Astrocyte of the hippocampus (primary cell): ENCODE data around the gene NOL4L.

Experiments
- DNase-seq: peaks from one replicate; pipeline ENCODE4 v3.0.0; 2011; ENCODE audit warnings: low read depth, low spot score

Gene NOL4L

DNA sequence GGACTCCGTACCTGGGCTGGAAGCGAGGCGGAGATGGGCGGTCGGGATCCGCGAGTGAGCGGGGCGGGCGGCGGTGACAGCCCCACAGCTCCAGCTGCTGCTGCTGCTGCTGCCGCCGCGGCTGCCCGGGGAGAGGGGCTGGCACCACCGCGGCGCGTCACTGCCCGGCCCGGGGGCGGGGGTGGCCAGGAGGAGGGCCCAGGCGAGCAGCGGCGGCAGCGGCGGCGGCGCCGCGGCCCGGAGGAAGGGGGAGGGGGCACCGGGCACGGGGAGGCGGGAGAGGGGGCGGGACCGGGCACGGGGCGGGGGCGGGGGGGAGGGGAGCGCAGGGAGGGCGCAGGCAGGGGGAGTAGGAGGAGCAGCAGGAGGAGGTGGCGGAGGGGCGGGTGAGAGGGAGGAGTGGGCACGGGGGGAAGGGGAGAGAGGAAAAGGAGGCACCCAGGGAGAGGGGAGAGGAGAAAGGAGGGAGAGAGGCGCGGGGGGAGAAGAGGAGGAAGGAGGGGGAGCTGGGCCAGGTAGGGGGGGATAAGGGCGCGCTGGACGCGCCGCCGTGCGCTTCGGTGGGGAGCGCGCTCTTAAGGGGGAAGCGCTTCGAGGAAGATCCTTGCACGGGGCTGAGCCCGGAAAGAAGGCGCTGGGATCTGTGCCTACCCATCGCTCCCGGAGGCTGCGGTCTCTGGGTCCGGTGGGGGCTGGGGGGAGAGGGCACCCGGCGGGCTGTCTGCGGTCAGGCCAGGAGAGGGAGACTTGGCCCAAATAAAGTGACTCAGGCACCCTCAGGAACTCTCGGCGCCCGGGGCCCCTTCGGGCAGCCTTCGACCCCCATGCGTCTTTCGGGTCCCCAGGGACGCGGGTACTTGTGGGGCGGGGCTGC lies 101.5 kb downstream of the NOL4L start:
- DNase-seq, result peak; percentile 91

GRCh38 chr20:32482442-32483261 lies 102.5 kb downstream of the NOL4L start:
- peak; percentile 60 for DNase-seq

- DNase-seq, result no peak
Measured at GRCh38 chr20:32482143-32482441, 103.0 kb downstream of the NOL4L start.

DNA sequence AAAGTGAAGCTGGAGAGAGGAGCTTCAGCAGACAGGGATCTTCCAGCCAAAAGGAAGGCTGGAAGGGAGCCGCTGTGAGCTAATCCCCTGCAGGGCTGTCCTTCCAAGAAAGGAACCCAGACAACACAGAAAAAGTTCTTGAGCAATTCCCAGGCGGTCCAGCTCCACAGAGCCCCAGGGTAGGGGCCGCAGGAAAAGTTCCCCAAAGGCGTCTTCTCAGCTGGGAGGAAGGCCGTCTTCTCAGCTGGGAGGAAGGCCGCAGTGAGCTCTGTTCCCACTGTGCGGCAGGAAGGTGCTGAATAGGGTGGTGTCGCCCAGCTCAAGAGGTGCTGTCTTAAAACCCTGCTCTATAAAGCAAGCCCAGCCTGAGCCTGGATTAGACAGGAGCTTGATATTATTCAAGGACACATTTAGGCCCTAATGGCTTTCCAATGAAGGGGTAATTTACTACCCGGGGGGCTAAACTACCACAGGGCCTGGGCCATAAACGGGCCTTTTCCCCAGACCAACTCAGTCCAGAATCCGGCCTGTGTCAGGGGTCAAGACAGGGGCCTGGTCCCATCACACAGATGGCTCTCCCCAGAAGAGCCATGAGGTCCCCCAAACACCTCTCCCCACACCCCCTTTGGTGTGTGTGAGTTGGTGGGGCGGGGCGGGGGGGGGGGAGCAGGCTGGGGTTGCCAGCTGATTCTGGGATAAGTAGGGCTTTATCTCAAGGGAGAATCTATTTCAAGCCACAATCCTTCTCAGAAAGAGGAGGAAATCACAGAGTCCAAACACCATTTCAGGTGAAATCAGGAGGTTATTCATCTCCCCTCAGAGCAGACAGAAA lies 103.6 kb downstream of the NOL4L start:
- no peak for DNase-seq

DNA sequence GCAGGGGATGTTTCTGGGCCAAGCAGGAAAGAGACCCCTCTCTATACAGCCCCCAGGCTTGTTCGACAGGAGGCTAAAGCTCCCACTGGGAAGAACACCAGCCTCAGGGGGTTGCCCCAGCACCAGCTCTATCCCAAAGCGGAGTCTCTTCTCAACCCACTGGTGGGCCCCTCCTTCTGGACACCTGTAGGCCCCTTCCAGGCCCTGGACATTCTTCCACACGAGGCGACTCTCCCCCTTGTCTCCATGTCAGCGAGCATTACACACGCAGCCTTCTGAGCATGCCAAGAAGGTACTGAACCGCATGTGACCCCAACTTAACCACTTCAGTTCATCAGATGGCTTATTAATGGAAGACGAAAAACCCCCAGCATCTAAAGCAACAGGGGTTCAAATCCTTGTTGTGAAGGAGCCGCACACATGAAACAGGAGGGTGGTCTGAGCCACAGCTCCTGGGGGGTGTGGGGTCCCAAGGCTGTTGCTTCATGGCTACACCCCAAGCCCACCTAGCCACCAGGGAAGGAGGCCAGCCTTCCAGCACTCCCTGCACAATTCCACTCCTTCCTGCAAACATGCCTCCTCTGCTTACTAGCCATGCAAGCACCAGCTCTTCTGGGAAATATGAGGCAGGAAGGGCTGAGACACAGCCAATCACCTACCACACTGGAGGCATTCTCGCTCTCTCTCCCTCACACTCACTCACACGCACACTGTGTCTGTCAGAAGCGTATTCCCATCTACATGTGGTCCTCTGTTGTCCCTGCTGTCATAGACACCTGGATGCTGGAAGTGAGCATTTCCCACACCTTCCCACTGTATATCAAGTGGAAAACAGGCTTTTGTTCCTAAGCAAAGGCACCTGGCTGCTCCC lies 104.5 kb downstream of the NOL4L start:
- peak; percentile 49 for DNase-seq

GRCh38 chr20:32479697-32480171 lies 105.4 kb downstream of the NOL4L start:
- no peak for DNase-seq

DNA sequence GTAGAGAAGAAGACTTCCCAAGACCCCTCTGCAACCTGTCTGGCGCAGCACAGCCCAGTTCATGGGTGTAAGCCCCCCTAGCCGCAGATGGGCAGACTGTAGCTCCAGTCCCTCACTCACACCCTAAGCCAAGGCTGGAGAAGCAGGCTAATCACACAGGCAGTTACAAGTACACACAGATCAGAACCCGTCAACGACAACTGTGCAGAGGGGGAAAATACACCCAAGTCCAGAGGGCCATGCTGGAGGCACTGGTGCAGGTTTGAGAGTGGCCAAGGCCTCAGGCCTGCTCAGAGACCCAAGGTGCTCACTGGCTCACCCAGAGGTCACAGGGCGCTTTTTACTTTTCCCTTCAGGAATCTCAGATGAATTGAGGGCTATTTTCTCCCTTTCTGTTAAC lies 106.1 kb downstream of the NOL4L start:
- DNase-seq, result no peak

DNA sequence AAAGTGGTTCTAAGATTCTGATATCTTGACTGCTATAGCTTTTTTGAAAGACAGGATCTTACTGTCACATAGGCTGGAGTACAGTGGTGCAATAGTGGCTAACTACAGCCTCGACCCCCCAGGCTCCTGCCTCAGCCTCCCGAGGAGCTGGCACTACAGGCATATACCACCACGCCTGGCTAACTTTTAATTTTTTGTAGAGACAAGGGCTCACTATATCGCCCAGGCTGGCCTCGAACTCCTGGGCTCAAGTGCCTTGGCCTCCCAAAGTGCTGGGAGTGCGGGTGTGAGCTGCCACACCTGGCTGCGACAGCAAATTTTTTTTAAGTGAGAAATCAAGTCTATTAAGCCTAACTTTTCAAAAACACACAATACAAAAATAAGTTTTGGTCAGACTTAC lies 106.6 kb downstream of the NOL4L start:
- no peak for DNase-seq

DNA sequence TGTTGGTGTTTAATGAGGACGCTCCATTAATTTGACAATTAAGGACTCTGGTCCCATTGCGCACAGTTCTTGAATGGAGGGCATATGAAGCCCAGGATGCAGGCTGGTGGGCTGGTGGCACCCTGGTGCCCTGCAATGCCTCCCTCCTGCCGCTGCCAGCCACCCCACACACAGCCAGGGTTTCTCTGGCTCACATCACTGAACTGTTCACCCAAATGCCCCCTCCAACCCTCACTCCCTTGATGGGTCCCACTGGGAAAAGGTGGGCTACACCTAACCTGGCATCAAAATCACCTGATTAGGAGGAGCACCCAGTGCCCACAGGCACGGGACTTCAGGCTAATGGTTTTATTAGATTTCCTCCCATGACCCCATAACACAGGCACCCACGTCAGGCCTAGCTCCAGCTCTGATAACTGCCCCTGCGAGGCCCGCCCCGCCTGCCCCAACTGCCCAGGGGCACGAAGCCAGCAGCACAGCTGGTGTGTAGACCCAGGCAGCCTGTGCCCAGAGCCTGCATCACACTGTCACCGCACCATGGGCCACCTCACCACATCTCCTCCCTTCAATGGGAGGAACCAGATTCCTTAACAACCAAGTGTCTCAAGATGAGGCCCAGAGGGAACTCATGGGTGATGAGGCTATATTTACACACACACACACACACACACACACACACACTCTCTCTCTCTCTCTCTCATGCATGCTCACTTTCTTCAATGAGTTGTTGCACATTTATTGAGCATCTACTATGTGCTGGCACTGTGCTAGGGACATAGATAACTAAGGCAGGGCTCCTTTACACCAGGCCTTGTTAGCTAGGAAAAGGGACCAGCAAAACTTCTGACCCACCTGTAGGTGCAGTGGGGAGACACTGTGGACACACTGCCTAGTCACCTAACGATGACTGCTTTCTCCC lies 107.3 kb downstream of the NOL4L start:
- DNase-seq, result no peak

DNA sequence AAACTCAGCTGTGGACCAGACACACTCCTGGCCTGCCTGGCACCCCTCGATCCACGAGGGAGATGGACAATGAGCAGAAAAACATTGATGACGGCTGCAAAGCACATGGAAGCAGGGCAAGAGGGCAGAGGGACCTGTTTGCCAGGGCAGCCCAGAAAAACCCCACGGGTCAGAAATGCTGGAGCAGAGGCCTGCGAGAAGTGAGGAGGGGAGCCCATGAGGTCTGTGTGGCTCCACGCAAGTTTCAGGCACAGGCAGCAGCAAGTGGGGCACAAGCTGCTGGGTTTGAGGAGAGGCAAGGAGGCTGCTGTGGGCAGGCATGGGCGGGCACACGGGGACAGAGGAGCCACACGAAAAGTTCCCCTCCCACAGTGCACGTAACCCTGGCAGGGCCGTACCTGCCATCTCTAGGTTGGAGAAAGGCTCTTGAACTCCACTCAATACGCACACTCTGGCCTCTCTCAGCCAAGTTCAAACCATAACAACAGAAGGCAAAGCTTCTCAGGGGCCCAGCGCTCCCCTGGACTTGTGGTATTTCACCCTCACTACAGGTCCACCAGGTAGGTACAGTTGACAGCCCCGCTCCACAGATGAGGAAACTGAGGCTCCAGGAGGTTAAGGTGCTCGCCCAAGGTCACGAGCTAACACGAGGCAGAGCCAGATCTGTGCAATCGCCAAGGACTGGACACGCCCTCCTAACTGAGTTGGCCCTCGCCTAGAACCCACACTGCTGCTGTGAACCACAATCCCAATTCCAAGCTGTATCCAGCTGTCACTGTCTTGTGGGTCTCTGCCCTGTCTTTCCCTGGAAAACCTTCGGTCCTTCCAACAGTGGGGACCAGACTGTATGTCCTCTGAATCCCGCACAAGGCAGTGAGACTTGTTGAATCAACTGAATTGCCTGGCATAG lies 108.2 kb downstream of the NOL4L start:
- DNase-seq, result no peak

DNA sequence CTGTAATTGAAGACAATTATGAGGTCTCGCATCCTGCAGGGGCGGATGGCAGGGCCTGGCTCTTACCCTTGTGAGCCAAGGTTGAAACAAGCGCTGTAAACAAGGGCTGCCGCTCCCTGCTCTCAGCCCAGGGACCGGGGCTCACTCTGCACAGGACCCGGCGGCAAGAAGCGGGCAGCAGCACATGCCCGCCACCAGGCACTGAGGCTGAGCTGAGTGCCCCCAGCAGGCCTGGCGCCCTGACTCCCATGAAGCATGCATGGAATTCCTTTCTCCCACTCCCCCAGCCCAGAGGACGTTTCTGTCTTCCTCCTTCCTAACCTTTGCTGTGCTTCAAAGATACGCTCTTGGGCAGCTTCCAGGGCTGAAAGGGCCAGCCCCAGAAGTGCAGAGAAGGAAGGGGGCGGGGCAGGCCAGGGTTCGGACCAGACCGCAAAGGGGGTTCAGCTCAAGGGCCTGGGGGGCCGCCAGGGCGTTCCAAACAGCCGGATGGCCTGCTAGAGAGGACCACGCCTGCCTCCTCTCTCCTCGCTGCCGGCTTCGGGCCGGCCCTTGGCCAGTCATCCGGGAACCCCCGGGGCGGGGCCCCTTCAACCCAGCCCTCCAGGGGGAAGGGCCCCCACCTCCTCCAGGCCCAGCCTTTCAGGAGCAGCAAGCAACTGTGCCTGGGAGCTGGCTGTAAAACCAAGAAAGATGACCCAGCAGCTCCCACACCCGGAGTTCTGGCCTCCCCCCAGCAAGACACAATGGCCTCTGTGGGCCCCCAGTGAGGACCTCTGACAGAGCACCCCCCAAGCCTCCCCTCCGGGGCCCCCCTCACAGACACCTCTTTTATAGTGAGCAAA lies 109.9 kb downstream of the NOL4L start:
- DNase-seq, result peak; percentile 98

GRCh38 chr20:32474717-32474966 lies 110.5 kb downstream of the NOL4L start:
- DNase-seq, result no peak

- peak; percentile 31 for DNase-seq
Measured at GRCh38 chr20:32474009-32474716, 111.0 kb downstream of the NOL4L start.

DNA sequence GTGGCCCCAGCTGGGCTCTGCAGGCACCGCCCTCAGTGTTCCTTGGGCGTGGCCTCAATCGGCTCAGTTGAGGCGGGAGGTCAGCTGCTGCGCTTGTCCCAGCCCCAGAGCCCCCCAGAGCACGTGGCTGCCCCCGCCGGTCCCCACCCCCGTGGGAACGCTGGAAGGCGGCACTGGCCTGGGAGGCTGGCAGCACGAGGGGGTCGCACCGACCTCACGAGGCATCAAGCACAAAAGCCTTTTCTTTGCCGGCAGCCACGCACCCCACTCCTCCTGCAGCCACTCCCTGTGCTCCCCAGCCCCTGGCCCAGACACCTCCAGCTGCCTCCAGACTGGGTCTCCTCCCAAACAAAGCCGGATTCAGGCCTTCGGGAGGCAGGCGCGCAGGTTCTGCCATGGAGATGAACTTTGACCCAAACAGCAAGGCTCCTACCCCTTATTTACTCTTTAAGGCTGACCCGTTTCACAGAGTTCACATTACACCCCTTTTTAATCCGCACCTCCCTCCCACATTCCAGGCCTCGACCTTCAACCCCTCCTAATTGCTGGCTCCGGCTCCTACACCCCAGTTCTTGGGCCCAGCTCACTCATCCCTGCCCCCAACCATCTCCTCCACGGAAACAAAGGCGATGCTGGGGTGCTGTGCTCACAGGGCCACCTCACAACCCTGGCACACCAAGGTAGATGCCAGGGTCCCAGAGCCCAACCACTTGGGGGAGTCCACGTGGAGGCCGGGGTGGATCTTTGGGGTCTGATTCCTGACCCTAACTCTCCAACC lies 111.7 kb downstream of the NOL4L start:
- no peak for DNase-seq

DNA sequence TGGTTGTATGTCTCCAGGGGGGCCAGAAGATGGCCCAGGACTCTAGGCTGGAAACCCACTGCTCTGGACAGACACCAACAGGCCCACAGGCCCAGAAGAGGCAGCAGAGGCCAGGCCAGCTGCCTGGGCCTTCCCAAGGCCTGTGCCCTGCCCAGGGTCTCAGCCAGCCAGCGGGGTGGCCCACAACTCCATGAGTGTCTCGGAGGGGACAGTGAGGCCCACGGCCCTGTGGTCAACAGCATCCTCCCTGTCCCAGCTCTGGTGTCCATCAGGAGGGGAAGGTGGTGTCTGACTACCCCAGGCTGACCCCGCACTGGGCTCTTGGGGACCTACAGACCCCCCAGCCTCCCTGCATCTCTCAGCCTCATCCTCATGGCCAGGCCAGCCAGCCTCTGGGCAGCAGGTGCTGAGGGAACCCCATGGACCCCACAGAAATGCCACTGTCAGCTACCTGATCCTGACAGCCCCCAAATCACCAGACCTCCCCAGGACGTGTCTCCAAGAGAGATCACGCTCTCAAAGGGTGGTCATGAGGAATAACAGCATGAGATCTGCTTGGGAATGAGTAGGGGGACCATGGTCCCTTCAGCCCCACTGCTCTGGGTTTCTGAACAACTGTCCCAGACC lies 112.4 kb downstream of the NOL4L start:
- DNase-seq, result no peak

DNA sequence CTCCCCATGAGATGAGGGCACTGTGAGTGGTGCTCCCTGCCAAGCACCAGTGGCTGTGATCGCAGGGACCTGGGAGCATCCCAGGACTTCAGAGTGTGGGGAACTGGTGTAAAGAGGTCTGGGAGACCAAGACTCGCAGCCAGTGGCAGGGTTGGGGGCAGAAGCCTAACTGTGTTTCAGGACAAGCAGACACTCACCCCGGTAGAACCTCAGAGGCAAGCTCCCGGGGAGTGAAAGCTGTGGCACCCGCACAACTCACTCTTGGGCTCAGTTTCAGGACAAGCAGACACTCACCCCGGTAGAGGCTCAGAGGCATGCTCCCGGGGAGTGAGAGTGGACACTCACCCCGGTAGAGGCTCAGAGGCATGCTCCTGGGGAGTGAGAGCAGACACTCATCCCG lies 114.2 kb downstream of the NOL4L start:
- no peak for DNase-seq
